KMS-11 (cell line): ENCODE measurements around the gene CSNK1G2.

Experiments used
- H2AFZ ChIP-seq: fragments of 200-600 bp; sonication (generic); 2 replicates; pipeline ENCODE4 v1.6.1; 2016; ENCODE audit warnings: antibody characterized with exemption, mixed run types, low read depth
- H3K27ac ChIP-seq: fragments of 200-600 bp; sonication (generic); 2 replicates; pipeline ENCODE4 v1.6.1; 2016; ENCODE audit warnings: mild to moderate bottlenecking, mixed run types
- H3K27me3 ChIP-seq: fragments of 200-600 bp; sonication (generic); 2 replicates; pipeline ENCODE4 v1.6.1; 2017; ENCODE audit warnings: mild to moderate bottlenecking, low read depth, mixed run types, moderate library complexity; ENCODE audit not compliant: insufficient read depth
- H3K36me3 ChIP-seq: fragments of 200-600 bp; sonication (generic); 2 replicates; pipeline ENCODE4 v1.6.1; 2017; ENCODE audit warnings: mild to moderate bottlenecking, mixed run types; ENCODE audit not compliant: insufficient read depth
- H3K4me1 ChIP-seq: fragments of 200-600 bp; sonication (generic); 2 replicates; pipeline ENCODE4 v1.6.1; 2016; ENCODE audit warnings: mild to moderate bottlenecking, low read depth, mixed run types; ENCODE audit not compliant: poor library complexity, severe bottlenecking
- H3K4me2 ChIP-seq: fragments of 200-600 bp; sonication (generic); 2 replicates; pipeline ENCODE4 v1.7.0; 2016; ENCODE audit warnings: mild to moderate bottlenecking, mixed run types
- H3K4me3 ChIP-seq: fragments of 200-600 bp; sonication (generic); IDR thresholded peaks from 2 replicates; pipeline ENCODE4 v1.6.1; 2017; ENCODE audit warnings: low read depth, low read length, mixed read lengths; ENCODE audit not compliant: insufficient read depth
- H3K79me2 ChIP-seq: fragments of 200-600 bp; sonication (generic); 2 replicates; pipeline ENCODE4 v1.6.1; 2016; ENCODE audit warnings: low read depth, mixed run types; ENCODE audit not compliant: insufficient read depth
- H3K9ac ChIP-seq: fragments of 200-600 bp; sonication (generic); 2 replicates; pipeline ENCODE4 v1.6.1; 2016; ENCODE audit warnings: mild to moderate bottlenecking, mixed run types
- H4K20me1 ChIP-seq: fragments of 200-600 bp; sonication (generic); 2 replicates; pipeline ENCODE4 v1.6.1; 2016; ENCODE audit warnings: mild to moderate bottlenecking, mixed run types; ENCODE audit not compliant: insufficient read depth
- TF ChIP-seq, protein P1 (sequence below): fragments of 200-600 bp; sonication (generic); conservative IDR thresholded peaks from 2 replicates; pipeline ENCODE4 v1.6.1; 2017; ENCODE audit warnings: low read depth, mild to moderate bottlenecking, antibody characterized with exemption, low read length, moderate library complexity, mixed read lengths

Gene CSNK1G2

DNA sequence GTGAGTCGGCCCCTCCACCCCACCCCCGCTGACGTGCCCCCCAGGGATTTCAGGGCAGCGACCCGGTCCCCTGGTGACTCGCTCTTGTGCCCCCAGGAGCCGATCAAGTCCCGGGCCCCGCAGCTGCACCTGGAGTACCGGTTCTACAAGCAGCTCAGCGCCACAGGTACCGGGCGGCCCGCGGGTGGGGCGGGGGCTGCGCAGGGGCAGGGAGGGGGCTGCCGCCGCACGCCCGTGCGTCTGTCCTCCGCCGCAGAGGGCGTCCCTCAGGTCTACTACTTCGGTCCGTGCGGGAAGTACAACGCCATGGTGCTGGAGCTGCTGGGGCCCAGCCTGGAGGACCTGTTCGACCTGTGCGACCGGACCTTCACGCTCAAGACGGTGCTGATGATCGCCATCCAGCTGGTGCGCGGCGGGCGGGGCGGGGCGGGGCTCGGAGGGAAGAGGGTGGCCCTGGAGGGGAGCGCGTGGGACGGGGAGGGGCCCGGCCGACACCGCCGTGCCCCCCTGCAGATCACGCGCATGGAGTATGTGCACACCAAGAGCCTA, 37.4 kb downstream of the CSNK1G2 start:
- Histone ChIP-seq H3K36me3 (peaks cover 3% of the 10 kb centered on the region; the same call in 1 of the 2 replicates), H3K27ac (no peak overlapping the region), H3K4me3 (no peak overlapping the region), H3K4me1 (no peaks in the 10 kb centered on the region), H3K79me2 (peaks cover 16% of the 10 kb centered on the region; the same call in 1 of the 2 replicates), H4K20me1 (no peaks in the 10 kb centered on the region), H3K27me3 (no peaks in the 10 kb centered on the region), H3K4me2 (no peak overlapping the region), H3K9ac (no peak overlapping the region), H2AFZ (no peak overlapping the region)
- TF ChIP-seq, protein P1, sequence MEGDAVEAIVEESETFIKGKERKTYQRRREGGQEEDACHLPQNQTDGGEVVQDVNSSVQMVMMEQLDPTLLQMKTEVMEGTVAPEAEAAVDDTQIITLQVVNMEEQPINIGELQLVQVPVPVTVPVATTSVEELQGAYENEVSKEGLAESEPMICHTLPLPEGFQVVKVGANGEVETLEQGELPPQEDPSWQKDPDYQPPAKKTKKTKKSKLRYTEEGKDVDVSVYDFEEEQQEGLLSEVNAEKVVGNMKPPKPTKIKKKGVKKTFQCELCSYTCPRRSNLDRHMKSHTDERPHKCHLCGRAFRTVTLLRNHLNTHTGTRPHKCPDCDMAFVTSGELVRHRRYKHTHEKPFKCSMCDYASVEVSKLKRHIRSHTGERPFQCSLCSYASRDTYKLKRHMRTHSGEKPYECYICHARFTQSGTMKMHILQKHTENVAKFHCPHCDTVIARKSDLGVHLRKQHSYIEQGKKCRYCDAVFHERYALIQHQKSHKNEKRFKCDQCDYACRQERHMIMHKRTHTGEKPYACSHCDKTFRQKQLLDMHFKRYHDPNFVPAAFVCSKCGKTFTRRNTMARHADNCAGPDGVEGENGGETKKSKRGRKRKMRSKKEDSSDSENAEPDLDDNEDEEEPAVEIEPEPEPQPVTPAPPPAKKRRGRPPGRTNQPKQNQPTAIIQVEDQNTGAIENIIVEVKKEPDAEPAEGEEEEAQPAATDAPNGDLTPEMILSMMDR, result no peak

DNA sequence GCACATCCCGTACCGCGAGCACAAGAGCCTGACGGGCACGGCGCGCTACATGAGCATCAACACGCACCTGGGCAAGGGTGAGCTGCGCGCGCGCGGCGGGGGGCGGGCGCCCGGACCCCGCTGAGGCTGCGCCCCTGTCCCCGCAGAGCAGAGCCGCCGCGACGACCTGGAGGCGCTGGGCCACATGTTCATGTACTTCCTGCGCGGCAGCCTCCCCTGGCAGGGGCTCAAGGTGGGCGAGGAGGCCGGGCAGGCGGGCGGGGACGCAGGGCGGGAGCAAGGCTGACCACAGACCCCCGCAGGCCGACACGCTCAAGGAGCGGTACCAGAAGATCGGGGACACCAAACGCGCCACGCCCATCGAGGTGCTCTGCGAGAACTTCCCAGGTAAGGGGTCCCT, 38.0 kb downstream of the CSNK1G2 start:
- TF ChIP-seq, protein P1, result no peak
- H3K9ac ChIP-seq, result no peak overlapping the region
- H3K4me2 ChIP-seq, result no peak overlapping the region
- H3K4me3 ChIP-seq, result no peak overlapping the region
- no peaks in the 10 kb centered on the region for H3K4me1 ChIP-seq
- no peak overlapping the region for H2AFZ ChIP-seq
- no peak overlapping the region for H3K27ac ChIP-seq
- no peaks in the 10 kb centered on the region for H3K27me3 ChIP-seq
- no peaks in the 10 kb centered on the region for H4K20me1 ChIP-seq
- peaks cover 13% of the 10 kb centered on the region; the same call in 1 of the 2 replicates for H3K79me2 ChIP-seq
- H3K36me3 ChIP-seq, result peaks cover 3% of the 10 kb centered on the region; the same call in 1 of the 2 replicates

DNA sequence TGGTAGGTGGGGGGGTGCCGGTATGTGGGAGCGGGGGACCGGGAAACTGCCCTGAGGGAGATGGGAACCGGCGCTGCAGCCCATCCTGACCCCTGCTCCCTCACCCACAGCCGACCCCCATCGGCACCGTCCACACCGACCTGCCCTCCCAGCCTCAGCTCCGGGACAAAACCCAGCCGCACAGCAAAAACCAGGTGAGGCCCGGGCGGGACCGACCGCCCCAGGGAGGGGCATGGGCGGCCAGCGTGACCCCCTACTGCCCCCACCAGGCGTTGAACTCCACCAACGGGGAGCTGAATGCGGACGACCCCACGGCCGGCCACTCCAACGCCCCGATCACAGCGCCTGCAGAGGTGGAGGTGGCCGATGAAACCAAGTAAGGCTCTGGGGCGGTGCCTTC, 38.7 kb downstream of the CSNK1G2 start:
- TF ChIP-seq, protein P1, result no peak
- no peak overlapping the region for H3K4me2 ChIP-seq
- H3K79me2 ChIP-seq, result peaks cover 6% of the 10 kb centered on the region; the same call in 1 of the 2 replicates
- H4K20me1 ChIP-seq, result no peaks in the 10 kb centered on the region
- H3K36me3 ChIP-seq, result peaks cover 3% of the 10 kb centered on the region; the same call in 1 of the 2 replicates
- no peaks in the 10 kb centered on the region for H3K4me1 ChIP-seq
- no peak overlapping the region for H2AFZ ChIP-seq
- no peak overlapping the region for H3K27ac ChIP-seq
- no peak overlapping the region for H3K4me3 ChIP-seq
- no peak overlapping the region for H3K9ac ChIP-seq
- no peaks in the 10 kb centered on the region for H3K27me3 ChIP-seq

DNA sequence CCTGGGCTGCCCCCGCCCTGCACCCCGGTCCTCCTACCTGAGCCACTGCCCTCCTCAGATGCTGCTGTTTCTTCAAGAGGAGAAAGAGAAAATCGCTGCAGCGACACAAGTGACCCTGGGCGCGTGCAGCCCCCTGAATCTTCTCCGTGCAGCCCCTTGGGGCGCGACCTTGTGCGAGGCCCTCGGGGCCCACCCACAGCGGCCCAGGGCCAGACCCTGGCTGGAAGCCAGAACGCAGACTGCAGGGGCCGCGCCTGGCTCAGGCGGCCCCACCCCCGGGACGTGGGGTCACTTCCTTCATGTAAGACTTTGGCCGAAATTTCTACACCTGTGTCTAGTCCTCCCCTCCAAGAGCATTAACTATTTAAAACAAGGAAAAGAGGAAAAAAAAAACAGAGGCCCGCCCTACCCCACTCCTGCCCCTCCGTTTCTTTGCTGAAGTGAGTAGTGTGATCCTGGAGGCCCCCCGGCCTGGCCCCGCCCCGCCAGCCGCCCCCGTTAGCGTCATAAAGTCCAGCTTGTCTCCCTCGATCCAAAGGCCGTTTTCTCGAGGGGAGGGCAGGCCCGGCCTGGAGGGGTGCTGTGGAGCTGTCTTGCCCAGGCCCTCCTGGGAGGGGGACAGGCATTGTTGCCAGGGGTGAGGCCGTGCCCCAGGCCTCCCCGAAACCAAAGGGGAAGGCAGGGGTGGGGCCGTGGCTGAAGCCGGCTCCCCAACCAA, 39.3 kb downstream of the CSNK1G2 start:
- H2AFZ ChIP-seq, result no peak overlapping the region
- TF ChIP-seq, protein P1, result no peak
- H3K36me3 ChIP-seq, result peaks cover 3% of the 10 kb centered on the region; the same call in 1 of the 2 replicates

More for the DNA sequence above, 39.3 kb downstream of the CSNK1G2 start:
- H3K4me2 ChIP-seq, result no peak overlapping the region
- H3K9ac ChIP-seq, result no peak overlapping the region
- H4K20me1 ChIP-seq, result no peaks in the 10 kb centered on the region
- H3K4me3 ChIP-seq, result no peak overlapping the region
- H3K79me2 ChIP-seq, result 0 out of 2 replicates have a peak, but pooled peaks cover under 1% of the 10 kb centered on the region
- H3K4me1 ChIP-seq, result no peaks in the 10 kb centered on the region
- no peaks in the 10 kb centered on the region for H3K27me3 ChIP-seq
- no peak overlapping the region for H3K27ac ChIP-seq
